ENCODE results near the gene PISD. TPM values are rescaled to one million over a fixed set of nuclear protein-coding genes. Genes with fewer than 3 reads are reported as not detected.

Gene PISD
- total RNA-seq, 2 experiments from 2014 or later, result 19.4 to 19.6 TPM

Small RNAs within 50 kb of the gene (microRNA-seq; reads per million reads assigned to microRNA genes)
- gene MIR7109 (ENCODE audit: borderline microRNAs expressed, borderline replicate concordance), result not detected

Other genes starting within 250 kb of the PISD start
- gene EIF4ENIF1, start 172.4 kb downstream of the PISD start, total RNA-seq, result 10 to 100 TPM; 34.5 to 41.5 TPM
- 100 to 1,000 TPM; 174 to 183 TPM for gene SFI1, start 165.7 kb downstream of the PISD start, total RNA-seq
- 10 to 100 TPM; 63.5 to 72.4 TPM for gene PRR14L, start 87.9 kb upstream of the PISD start, total RNA-seq
- 10 to 100 TPM; 39.5 to 41.1 TPM for gene DEPDC5, start 91.8 kb upstream of the PISD start, total RNA-seq

Data from activated CD4-positive, alpha-beta T cell treated with anti-CD3 and anti-CD28 coated beads, Interleukin-2, amount 10 ng/mL, durations not matched to agents 7 days and 5 days (primary cell).